GM18951 (cell line): ENCODE data around the gene ATP5MC2.

Source experiments
- POLR2A ChIP-seq: IDR thresholded peaks from 4 replicates; pipeline ENCODE4 v1.6.1; 2011; ENCODE audit warnings: mild to moderate bottlenecking; ENCODE audit not compliant: insufficient read length, insufficient read depth; ENCODE audit errors: extremely low read depth
- in situ Hi-C: fragments of 300-500 bp; cut with MboI; formaldehyde crosslinking; loops from one replicate; pipeline ENCODE4 v1.12.0; 2022; ENCODE audit warnings: low sequenced_read_pairs, mixed read lengths, inconsistent platforms; ENCODE audit not compliant: unreplicated experiment

Gene ATP5MC2

DNA sequence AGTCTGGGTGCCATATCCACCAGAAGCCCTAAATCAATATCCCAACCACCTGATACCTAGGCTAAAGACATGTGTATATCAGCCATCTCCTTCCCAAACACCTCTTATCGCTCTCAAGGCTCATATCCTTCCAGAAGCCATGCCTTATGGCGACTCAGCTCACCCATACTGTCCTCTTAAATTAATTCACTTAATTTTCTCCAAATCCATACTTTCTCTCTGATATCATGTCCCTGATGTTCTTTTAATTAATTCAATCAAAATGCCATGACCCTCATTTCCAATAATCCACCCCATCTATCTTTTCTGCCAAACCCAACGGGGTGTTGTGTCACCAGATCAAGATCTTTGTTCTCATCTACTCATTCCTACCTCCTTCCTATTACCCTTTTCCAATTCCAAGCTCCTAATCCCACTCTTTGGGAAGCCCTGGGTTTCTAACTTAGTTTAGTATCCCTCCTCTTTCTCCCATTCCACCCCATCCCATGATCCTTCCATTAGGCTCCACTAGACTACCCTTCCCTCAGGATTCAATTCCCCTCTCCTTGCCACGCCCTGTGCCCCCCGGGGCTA is 50.4 kb downstream of the ATP5MC2 start:
- in situ Hi-C loops = no loop called here

DNA sequence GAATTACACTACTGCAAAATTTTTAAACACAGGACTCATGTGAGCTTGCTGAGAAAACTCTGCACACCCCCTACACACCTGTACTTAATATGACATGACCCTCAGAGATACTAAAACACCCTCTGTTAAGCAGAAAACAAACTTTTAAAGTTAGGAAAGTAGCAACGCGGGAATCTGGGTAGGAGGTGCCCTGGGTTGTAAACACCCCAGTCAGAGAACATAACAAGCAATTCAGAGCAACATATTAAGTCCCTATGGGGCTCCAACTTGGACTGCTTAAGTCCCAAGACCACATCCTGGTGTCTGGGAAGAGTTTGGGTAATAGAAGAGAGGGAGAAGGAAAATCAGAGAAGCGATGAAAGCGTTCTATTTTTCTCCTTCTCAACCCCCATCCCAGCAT is 50.9 kb downstream of the ATP5MC2 start:
- in situ Hi-C loops = no loop called here
- TF ChIP-seq POLR2A = no peak

More for the DNA sequence above, 50.4 kb downstream of the ATP5MC2 start:
- no peak for TF ChIP-seq POLR2A

DNA sequence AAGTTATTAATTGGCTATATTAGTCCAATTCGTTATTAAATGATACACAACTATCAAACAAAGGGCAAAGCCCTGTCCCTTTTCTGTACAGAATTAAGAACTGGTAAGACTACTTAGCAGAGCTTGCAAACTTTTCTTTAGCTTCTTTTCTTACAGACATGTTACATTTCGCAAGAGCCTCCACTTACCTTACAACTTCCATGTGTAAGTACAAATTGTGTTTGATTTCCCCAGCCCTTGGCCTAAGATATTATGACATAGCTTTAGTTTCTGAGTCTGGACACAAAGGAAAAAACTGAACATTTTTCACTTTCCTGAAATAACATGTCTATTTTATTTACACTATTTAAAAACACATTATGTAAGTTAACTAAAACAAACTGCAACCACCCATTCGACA is 51.4 kb downstream of the ATP5MC2 start:
- TF ChIP-seq POLR2A = no peak
- in situ Hi-C loops = no loop called here

DNA sequence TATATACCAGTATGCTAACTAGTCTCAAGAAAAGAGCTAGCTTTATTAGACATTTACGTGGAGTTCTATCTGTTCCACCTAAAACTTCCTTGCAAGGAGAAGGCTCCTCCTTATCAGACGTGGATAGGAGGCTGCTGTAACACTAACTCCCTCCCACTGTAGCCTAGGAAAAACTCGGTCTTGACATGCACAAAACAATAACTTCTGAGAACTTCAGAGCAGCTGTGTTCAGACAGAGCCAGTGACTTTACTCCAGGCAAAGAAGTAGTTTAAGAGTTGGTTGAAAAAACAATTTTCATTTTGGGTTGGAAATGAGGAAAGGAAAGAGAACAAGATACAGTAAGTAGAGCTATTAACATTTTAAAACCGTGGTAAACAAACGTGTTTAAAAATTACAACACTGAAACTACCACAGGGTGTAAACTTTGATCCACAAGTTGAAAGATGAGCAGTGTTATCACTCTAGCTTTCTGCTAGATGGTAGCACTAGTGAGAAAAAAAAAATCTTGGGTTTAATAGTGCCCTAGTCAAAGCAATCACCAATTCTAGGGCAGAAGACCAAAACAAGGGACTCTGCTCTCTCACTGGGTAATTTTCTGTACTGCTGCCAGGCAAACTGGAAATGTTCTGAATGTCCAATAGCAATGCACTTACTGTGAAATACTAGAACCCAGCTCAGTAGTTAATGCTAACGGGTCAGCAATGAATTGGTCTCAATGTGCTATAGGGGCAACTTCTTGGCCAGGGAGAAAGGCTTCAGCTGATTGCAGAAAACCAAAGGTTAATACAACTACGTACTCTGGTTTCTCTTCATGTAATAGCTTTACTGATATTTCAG is 52.1 kb downstream of the ATP5MC2 start:
- no peak for TF ChIP-seq POLR2A
- in situ Hi-C loops = no loop called here

DNA sequence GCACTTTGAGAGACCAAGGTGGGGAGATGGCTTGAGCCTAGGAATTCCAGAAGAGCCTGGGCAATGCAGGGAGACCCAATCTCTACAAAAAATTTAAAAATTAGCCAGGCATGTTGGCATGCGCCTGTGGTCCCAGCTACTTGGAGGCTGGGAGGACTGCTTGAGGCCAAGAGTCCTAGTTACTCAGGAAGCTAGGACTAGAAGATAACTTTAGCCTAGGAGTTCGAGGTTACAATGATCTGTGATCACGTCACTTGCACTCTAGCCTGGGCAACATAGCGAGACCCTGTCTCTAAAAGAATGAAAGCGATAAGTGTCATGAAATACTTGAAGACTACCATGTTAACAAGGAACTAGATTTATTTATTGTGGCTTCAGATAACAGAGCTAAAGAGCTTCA is 53.2 kb downstream of the ATP5MC2 start:
- TF ChIP-seq POLR2A = no peak
- in situ Hi-C loops = no loop called here

DNA sequence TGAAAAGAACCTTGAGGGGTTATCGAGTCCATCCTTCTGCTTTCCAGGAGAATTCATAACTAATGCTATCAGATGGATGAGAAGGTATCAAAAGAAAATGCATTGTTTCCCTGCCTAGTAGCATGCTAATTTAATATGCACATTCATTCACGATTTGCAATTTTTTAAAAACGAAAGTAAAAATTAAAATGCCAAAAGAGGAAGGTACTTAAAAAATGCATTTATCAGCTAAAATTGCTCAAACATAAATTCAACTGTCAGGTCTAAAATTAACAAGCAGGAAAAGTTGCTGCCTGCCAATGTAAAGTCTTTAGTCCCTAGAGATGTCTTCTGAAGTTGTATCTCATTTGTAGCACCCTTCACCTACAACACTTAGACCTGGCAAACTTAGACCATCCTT is 57.6 kb downstream of the ATP5MC2 start:
- no peak for TF ChIP-seq POLR2A
- in situ Hi-C loops = no loop called here

DNA sequence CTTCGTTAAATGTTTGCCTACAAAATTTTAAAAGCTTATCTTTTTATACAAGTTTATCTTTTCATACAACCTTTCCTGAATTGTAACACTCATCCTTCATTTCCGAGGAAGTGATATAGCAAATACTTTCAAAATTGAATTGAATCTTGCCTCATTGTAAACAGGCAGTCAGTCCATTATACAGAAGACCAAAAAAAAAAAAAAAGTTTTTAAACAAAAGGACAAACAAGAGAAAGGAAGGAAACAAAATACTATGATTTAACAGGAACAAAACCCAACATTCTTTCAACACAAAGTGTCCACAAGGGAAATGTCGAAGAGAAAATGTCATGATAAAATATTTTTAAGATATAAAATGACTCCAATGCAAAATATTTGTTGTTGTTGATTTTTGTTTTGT is 58.2 kb downstream of the ATP5MC2 start:
- TF ChIP-seq POLR2A = no peak
- in situ Hi-C loops = no loop called here

DNA sequence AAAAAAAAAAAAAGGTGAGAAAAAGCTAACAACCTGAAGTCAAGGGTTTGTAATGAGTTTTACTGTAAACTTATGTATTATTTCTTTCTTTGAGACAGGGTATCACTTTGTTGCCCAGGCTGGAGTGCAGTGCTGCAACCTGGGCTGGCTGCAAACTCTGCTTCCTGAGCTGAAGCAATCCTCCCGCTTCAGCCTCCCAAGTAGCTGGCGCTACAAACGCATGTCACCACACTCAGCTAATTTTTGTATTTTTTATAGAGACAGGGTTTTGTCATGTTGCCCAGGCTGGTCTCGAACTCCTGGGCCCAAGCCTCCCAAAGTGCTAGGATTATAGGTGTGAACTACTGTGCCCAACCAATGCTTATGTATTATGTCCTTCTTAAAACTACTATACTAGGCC is 58.9 kb downstream of the ATP5MC2 start:
- no peak for TF ChIP-seq POLR2A
- in situ Hi-C loops = no loop called here
